CD4-positive, alpha-beta T cell treated with Interleukin-15 for 4 hours (primary cell): ENCODE results near the gene STT3B.
A peak's percentile ranks its signal among the peaks of the same experiment; 100 is the strongest.

ENCODE experiments used
- DNase-seq: peaks from one replicate; pipeline ENCODE4 v3.0.0-alpha.2; 2020; ENCODE audit warnings: low spot score

The STT3B gene

GRCh38 chr3:31552103-31552502, 19.4 kb downstream of the STT3B start:
- no peak for DNase-seq

- no peak for DNase-seq
These were observed 20.5 kb downstream of the STT3B start for GRCh38 chr3:31553258-31553657.

- no peak for DNase-seq
These were observed 22.5 kb downstream of the STT3B start for GRCh38 chr3:31555204-31555603.

GRCh38 chr3:31559872-31560534, 27.3 kb downstream of the STT3B start:
- no peak for DNase-seq

GRCh38 chr3:31561891-31562290, 29.2 kb downstream of the STT3B start:
- no peak for DNase-seq

- peak; percentile 24 for DNase-seq
These were observed 29.8 kb downstream of the STT3B start for GRCh38 chr3:31562525-31562924.

- DNase-seq, result peak; percentile 17
These were observed 32.6 kb downstream of the STT3B start for GRCh38 chr3:31565288-31565687.

- peak; percentile 42 for DNase-seq
These were observed 34.3 kb downstream of the STT3B start for GRCh38 chr3:31567036-31567435.

GRCh38 chr3:31568649-31569048, 35.9 kb downstream of the STT3B start:
- DNase-seq, result no peak

- no peak for DNase-seq
These were observed 38.6 kb downstream of the STT3B start for GRCh38 chr3:31571325-31571724.

GRCh38 chr3:31572236-31573004, 39.7 kb downstream of the STT3B start:
- DNase-seq, result no peak

- no peak for DNase-seq
These were observed 40.5 kb downstream of the STT3B start for GRCh38 chr3:31573036-31573779.

- peak; percentile 32 for DNase-seq
These were observed 42.7 kb downstream of the STT3B start for GRCh38 chr3:31575448-31575847.

- DNase-seq, result no peak
These were observed 43.8 kb downstream of the STT3B start for GRCh38 chr3:31576521-31576920.

- DNase-seq, result no peak
These were observed 44.5 kb downstream of the STT3B start for GRCh38 chr3:31577232-31577631.

GRCh38 chr3:31579828-31580227, 47.1 kb downstream of the STT3B start:
- no peak for DNase-seq

- no peak for DNase-seq
These were observed 47.9 kb downstream of the STT3B start for GRCh38 chr3:31580645-31581044.

- no peak for DNase-seq
These were observed 48.9 kb downstream of the STT3B start for GRCh38 chr3:31581660-31582059.

- DNase-seq, result no peak
These were observed 56.5 kb downstream of the STT3B start for GRCh38 chr3:31589228-31589627.

- DNase-seq, result no peak
These were observed 57.9 kb downstream of the STT3B start for GRCh38 chr3:31590650-31591049.

GRCh38 chr3:31592764-31593163, 60.0 kb downstream of the STT3B start:
- no peak for DNase-seq

- DNase-seq, result no peak
These were observed 63.5 kb downstream of the STT3B start for GRCh38 chr3:31596176-31596575.

- no peak for DNase-seq
These were observed 67.7 kb downstream of the STT3B start for GRCh38 chr3:31600431-31600830.
